DND-41 (cell line): Measurements from ENCODE around the gene LDHA.

Experiments used
- ATAC-seq: fragments of 200-7000 bp; cut with Tn5 transposase; 3 replicates; pipeline ENCODE4 v1.9.1; 2021; ENCODE audit warnings: low read depth; ENCODE audit not compliant: insufficient read depth
- DNase-seq: peaks from one replicate; pipeline ENCODE4 v3.0.0-alpha.2; 2020
- H2AFZ ChIP-seq: 2 replicates; pipeline ENCODE4 v1.6.0; 2012; ENCODE audit warnings: low read depth, low read length
- H3K27ac ChIP-seq: 2 replicates; pipeline ENCODE4 v1.5.1; 2012; ENCODE audit warnings: low read length, inconsistent platforms
- H3K27me3 ChIP-seq: fragments of 200-600 bp; sonication (generic); 2 replicates; pipeline ENCODE4 v1.6.0; 2012; ENCODE audit warnings: low read length, mild to moderate bottlenecking, inconsistent platforms; ENCODE audit not compliant: insufficient read depth, poor library complexity
- H3K36me3 ChIP-seq: 2 replicates; pipeline ENCODE4 v1.5.1; 2012; ENCODE audit warnings: low read length, inconsistent platforms; ENCODE audit not compliant: insufficient read depth
- H3K4me1 ChIP-seq: 2 replicates; pipeline ENCODE4 v1.5.1; 2012; ENCODE audit warnings: mild to moderate bottlenecking, low read length; ENCODE audit not compliant: insufficient read depth
- H3K4me2 ChIP-seq: 2 replicates; pipeline ENCODE4 v1.6.0; 2012; ENCODE audit warnings: mild to moderate bottlenecking, moderate library complexity, low read length, inconsistent platforms; ENCODE audit not compliant: insufficient read depth
- H3K4me3 ChIP-seq, 2 experiments: fragments of 200-600 bp in 1 of 2; shearing (Covaris generic) in 1 of 2; 2 replicates each; pipeline ENCODE4 v1.5.1; 2012 to 2016; ENCODE audit warnings: inconsistent platforms in 2 of 2, low read length in 2 of 2, mild to moderate bottlenecking in 2 of 2, low read depth in 1 of 2, moderate library complexity in 1 of 2
- H3K79me2 ChIP-seq: 2 replicates; pipeline ENCODE4 v1.6.0; 2012; ENCODE audit warnings: low read length, inconsistent platforms; ENCODE audit not compliant: insufficient read depth
- H3K9ac ChIP-seq: 2 replicates; pipeline ENCODE4 v1.6.0; 2012; ENCODE audit warnings: low read depth, mild to moderate bottlenecking, inconsistent platforms, low read length, moderate library complexity
- H3K9me3 ChIP-seq: 2 replicates; pipeline ENCODE4 v1.5.1; 2012; ENCODE audit warnings: low read length, moderate library complexity, mild to moderate bottlenecking, inconsistent platforms; ENCODE audit not compliant: insufficient read depth, severe bottlenecking
- H4K20me1 ChIP-seq: 2 replicates; pipeline ENCODE4 v1.6.0; 2012; ENCODE audit warnings: low read length; ENCODE audit not compliant: insufficient read depth
- CTCF ChIP-seq: IDR thresholded peaks from 2 replicates; pipeline ENCODE4 v1.5.1; 2012; ENCODE audit warnings: borderline replicate concordance, low read length, moderate library complexity, mild to moderate bottlenecking; ENCODE audit not compliant: poor library complexity, severe bottlenecking; ENCODE audit errors: extremely low read depth
- EZH2 ChIP-seq: IDR thresholded peaks from 3 replicates; pipeline ENCODE4 v1.6.1; 2012; ENCODE audit warnings: borderline replicate concordance, low read depth, mild to moderate bottlenecking, moderate library complexity, low read length, inconsistent platforms; ENCODE audit not compliant: severe bottlenecking

Gene LDHA

GRCh38 chr11:18394275-18394927 is at the start of gene LDHA:
Gene LDHA (plus strand): TSS chr11:18394563. CDS start chr11:18396843, 2,280 bp downstream.
- Histone ChIP-seq H3K4me1 (peaks cover 45% of the 10 kb centered on the region), H3K4me3 (peak within 1 kb of the TSS; percentile 72 to 94), H3K79me2 (peaks cover 57% of the 10 kb centered on the region), H3K36me3 (peaks cover 50% of the 10 kb centered on the region), H3K27ac (peak within 1 kb of the TSS; percentile 94), H2AFZ (peak within 1 kb of the TSS; percentile 81), H4K20me1 (peaks cover 48% of the 10 kb centered on the region), H3K9ac (peak within 1 kb of the TSS; percentile 96), H3K4me2 (peak within 1 kb of the TSS; percentile 79), H3K9me3 (no peaks in the 10 kb centered on the region), H3K27me3 (no peaks in the 10 kb centered on the region)
- TF ChIP-seq EZH2 (no peak), CTCF (no peak)
- ATAC-seq: peak; percentile 82
- peak; percentile 99 for DNase-seq

- H3K4me1 ChIP-seq: no peaks in the 10 kb centered on the region
- no peaks in the 10 kb centered on the region for H4K20me1 ChIP-seq
- ATAC-seq: no peak
- TF ChIP-seq CTCF (no peak), EZH2 (no peak)
- H3K27me3 ChIP-seq: no peaks in the 10 kb centered on the region
- no peak overlapping the region for H3K4me2 ChIP-seq
- no peaks in the 10 kb centered on the region for H3K79me2 ChIP-seq
- H3K9ac ChIP-seq: no peak overlapping the region
- no peaks in the 10 kb centered on the region for H3K9me3 ChIP-seq
- DNase-seq: no peak
- no peak overlapping the region for H2AFZ ChIP-seq
- no peak overlapping the region for H3K27ac ChIP-seq
- no peak overlapping the region for H3K4me3 ChIP-seq
- H3K36me3 ChIP-seq: peaks cover 60% of the 10 kb centered on the region
Measured at GRCh38 chr11:18347471-18348125, 46.8 kb upstream of the LDHA start.

- TF ChIP-seq EZH2 (no peak), CTCF (no peak)
- peaks cover 60% of the 10 kb centered on the region for H3K36me3 ChIP-seq
Measured at GRCh38 chr11:18352581-18352980, 41.8 kb upstream of the LDHA start.

More at GRCh38 chr11:18352581-18352980, 41.8 kb upstream of the LDHA start:
- ATAC-seq (no peak), DNase-seq (no peak)
- no peaks in the 10 kb centered on the region for H4K20me1 ChIP-seq
- H3K79me2 ChIP-seq: no peaks in the 10 kb centered on the region
- no peak overlapping the region for H3K27ac ChIP-seq
- H3K4me1 ChIP-seq: no peaks in the 10 kb centered on the region
- H3K9me3 ChIP-seq: no peaks in the 10 kb centered on the region
- H3K27me3 ChIP-seq: no peaks in the 10 kb centered on the region
- H2AFZ ChIP-seq: no peak overlapping the region
- H3K9ac ChIP-seq: no peak overlapping the region
- H3K4me3 ChIP-seq: no peak overlapping the region
- H3K4me2 ChIP-seq: no peak overlapping the region
